ENCODE results near the gene DHRS9. TPM values are rescaled to one million over a fixed set of nuclear protein-coding genes. Genes with fewer than 3 reads are reported as not detected.

DHRS9 gene
- total and polyA plus RNA-seq, 2 of the 4 experiments (the other 2 are of a cell fraction) = not detected

DNA sequence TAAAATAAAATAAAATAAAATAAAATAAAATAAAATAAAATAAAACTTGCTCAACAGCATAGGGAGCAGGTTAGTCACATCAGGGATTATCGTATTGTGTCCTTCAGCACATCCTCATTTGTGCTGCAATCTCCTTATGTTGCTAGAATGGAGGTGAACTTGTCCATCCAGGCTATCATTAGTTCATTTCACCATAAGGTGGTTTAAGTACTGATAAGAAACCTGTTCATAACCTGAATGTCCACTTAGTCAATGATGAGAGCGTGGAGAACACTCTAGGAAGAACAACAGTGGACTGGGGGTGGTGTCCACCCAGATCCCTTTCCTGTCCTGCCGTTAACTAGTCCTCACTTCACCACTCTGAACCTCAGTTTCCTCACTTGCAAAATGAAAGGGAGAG, 21.9 kb downstream of the DHRS9 start:
- H3K4me1 ChIP-seq (ENCODE audit: control insufficient read depth, insufficient read depth, low read length) = no peaks in the 10 kb centered on the region
- in situ Hi-C loops (cut with MboI; ENCODE audit: low sequenced_read_pairs) = no loop called here

More for the DNA sequence above, 21.9 kb downstream of the DHRS9 start:
- Histone ChIP-seq H3K36me3 (ENCODE audit: control insufficient read depth, insufficient read depth, low read length) (no peaks in the 10 kb centered on the region), H3K27me3 (ENCODE audit: control insufficient read depth, insufficient read depth, low read length) (no peaks in the 10 kb centered on the region), H3K56ac (ENCODE audit: extremely low read depth, insufficient read depth, low read length) (no peak overlapping the region), H3K23ac (ENCODE audit: low read depth, low read length) (no peak overlapping the region), H3K27ac (ENCODE audit: insufficient read depth, low read length) (no peak overlapping the region), H2AK9ac (replicated peaks; ENCODE audit: low read depth, low read length, poor library complexity) (no peak overlapping the region), H2AK5ac (ENCODE audit: low read depth, low read length) (no peak overlapping the region), H2BK15ac (ENCODE audit: low read depth, low read length) (no peak overlapping the region), H4K91ac (ENCODE audit: insufficient read depth, low read depth, low read length) (no peak overlapping the region), H2BK120ac (ENCODE audit: low read depth, low read length) (no peak overlapping the region), H3K9ac (ENCODE audit: low read depth, low read length) (no peak overlapping the region), H2BK20ac (ENCODE audit: low read depth, low read length) (no peak overlapping the region), H3K9me3 (ENCODE audit: control insufficient read depth, insufficient read depth, low read length) (no peaks in the 10 kb centered on the region), H4K8ac (ENCODE audit: low read depth in 2 of 2, low read length in 2 of 2) (no peak overlapping the region), H2BK5ac (ENCODE audit: low read depth, low read length, poor library complexity, severe bottlenecking) (no peak overlapping the region), H3K4ac (ENCODE audit: low read depth, low read length) (no peak overlapping the region), H3K14ac (replicated peaks; ENCODE audit: low read depth, low read length) (no peak overlapping the region), H3K4me3 (ENCODE audit: insufficient read depth, low read depth, low read length) (no peak overlapping the region), H3K18ac (ENCODE audit: low read depth, low read length) (no peak overlapping the region), H3K79me1 (ENCODE audit: low read depth in 1 of 2, low read length in 2 of 2) (no peaks in the 10 kb centered on the region), H4K5ac (ENCODE audit: low read depth, low read length) (no peak overlapping the region), H3K9me1 (ENCODE audit: insufficient read depth, low read length) (no peaks in the 10 kb centered on the region), H4K20me1 (ENCODE audit: insufficient read depth, low read length) (no peaks in the 10 kb centered on the region), H3K4me2 (ENCODE audit: low read depth, low read length) (no peak overlapping the region), H2AFZ (replicated peaks; ENCODE audit: low read length, poor library complexity) (no peak overlapping the region)
- WGBS, 2 experiments (ENCODE audit: extremely low coverage in 2 of 2, insufficient read length in 1 of 2) = no CpG with 5 or more reads among the region's 3 CpGs
- dilution Hi-C loops (cut with HindIII; ENCODE audit: low sequenced_read_pairs, unreplicated experiment) (no loop called here), intact Hi-C loops (cut with micrococcal nuclease) (no loop called here)
- DNase-seq (no peak), ATAC-seq (ENCODE audit: low read depth) (no peak)
- ChIA-PET POLR2A (ENCODE audit: unreplicated experiment) (no interaction called here), CTCF (interaction anchor here (1.0 kb wide), 1 partner anchor 19 kb away, joined by 3 read pairs; no protein-coding TSS in a partner anchor)
- no peak for TF ChIP-seq SMC3 (IDR thresholded peaks at IDR 0.05; ENCODE audit: low read depth, low read length)
- TF ChIP-seq POLR2A (IDR thresholded peaks at IDR 0.05; ENCODE audit: low read depth, low read length) = no peak
- TF ChIP-seq FOS (IDR thresholded peaks at IDR 0.05; ENCODE audit: low read depth, low read length) = no peak
- no peak for TF ChIP-seq NFE2L2 (IDR thresholded peaks at IDR 0.05; ENCODE audit: low read depth, low read length)
- no peak for TF ChIP-seq RCOR1 (IDR thresholded peaks at IDR 0.05; ENCODE audit: insufficient replicate concordance, low read length)
- TF ChIP-seq, protein P1, sequence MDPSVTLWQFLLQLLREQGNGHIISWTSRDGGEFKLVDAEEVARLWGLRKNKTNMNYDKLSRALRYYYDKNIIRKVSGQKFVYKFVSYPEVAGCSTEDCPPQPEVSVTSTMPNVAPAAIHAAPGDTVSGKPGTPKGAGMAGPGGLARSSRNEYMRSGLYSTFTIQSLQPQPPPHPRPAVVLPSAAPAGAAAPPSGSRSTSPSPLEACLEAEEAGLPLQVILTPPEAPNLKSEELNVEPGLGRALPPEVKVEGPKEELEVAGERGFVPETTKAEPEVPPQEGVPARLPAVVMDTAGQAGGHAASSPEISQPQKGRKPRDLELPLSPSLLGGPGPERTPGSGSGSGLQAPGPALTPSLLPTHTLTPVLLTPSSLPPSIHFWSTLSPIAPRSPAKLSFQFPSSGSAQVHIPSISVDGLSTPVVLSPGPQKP (IDR thresholded peaks at IDR 0.05; ENCODE audit: borderline replicate concordance, low read depth, low read length) = no peak
- TF ChIP-seq RAD21 (IDR thresholded peaks at IDR 0.05; ENCODE audit: low read length) = no peak
- no peak for TF ChIP-seq MAZ (IDR thresholded peaks at IDR 0.05; ENCODE audit: borderline replicate concordance, low read depth, low read length)
- TF ChIP-seq RFX5 (IDR thresholded peaks at IDR 0.05; ENCODE audit: low read depth, low read length) = no peak
- no peak for TF ChIP-seq CEBPB (IDR thresholded peaks at IDR 0.05; ENCODE audit: low read depth, low read length)
- no peak for TF ChIP-seq CHD1 (IDR thresholded peaks at IDR 0.05; ENCODE audit: low read depth, low read length)
- TF ChIP-seq, protein P2, sequence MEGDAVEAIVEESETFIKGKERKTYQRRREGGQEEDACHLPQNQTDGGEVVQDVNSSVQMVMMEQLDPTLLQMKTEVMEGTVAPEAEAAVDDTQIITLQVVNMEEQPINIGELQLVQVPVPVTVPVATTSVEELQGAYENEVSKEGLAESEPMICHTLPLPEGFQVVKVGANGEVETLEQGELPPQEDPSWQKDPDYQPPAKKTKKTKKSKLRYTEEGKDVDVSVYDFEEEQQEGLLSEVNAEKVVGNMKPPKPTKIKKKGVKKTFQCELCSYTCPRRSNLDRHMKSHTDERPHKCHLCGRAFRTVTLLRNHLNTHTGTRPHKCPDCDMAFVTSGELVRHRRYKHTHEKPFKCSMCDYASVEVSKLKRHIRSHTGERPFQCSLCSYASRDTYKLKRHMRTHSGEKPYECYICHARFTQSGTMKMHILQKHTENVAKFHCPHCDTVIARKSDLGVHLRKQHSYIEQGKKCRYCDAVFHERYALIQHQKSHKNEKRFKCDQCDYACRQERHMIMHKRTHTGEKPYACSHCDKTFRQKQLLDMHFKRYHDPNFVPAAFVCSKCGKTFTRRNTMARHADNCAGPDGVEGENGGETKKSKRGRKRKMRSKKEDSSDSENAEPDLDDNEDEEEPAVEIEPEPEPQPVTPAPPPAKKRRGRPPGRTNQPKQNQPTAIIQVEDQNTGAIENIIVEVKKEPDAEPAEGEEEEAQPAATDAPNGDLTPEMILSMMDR (conservative IDR thresholded peaks at IDR 0.05; ENCODE audit: low read depth, low read length) = no peak
- no peak for TF ChIP-seq MXI1 (IDR thresholded peaks at IDR 0.05; ENCODE audit: borderline replicate concordance, low read depth, low read length)
- no peak for TF ChIP-seq MAFK (IDR thresholded peaks at IDR 0.05; ENCODE audit: low read depth, low read length)
- no peak for TF ChIP-seq BHLHE40 (IDR thresholded peaks at IDR 0.05; ENCODE audit: low read depth, low read length)
- TF ChIP-seq, protein P3, sequence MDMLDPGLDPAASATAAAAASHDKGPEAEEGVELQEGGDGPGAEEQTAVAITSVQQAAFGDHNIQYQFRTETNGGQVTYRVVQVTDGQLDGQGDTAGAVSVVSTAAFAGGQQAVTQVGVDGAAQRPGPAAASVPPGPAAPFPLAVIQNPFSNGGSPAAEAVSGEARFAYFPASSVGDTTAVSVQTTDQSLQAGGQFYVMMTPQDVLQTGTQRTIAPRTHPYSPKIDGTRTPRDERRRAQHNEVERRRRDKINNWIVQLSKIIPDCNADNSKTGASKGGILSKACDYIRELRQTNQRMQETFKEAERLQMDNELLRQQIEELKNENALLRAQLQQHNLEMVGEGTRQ (IDR thresholded peaks at IDR 0.05; ENCODE audit: low read depth, low read length) = no peak
- no TSS peak for BruUV-seq (replicated peaks)
